ENCODE results near the gene GMDS.

Gene GMDS

DNA sequence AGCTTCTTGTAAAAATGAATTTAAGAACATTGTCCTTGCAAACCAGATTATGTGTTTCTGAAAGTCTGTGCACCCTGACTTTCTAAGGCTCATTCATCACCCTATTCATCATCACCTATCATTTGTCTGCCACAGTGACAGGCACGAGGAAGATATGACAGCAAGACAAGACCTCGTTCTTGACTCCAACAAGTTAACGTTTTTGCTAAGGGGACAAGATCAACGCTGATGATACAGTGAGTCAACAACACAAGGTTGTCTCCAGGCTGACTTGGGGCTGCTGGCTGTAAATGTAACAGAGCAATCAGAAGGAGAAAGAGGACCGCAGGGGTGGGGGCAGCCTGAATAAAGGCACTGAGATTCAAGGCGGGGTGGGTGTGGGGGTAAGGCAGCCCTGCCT, 541.5 kb downstream of the GMDS start:
- Histone ChIP-seq H3K4me3 (ENCODE audit: low read length, poor library complexity, severe bottlenecking) (no peak overlapping the region), H3K36me3 (ENCODE audit: insufficient read depth, low read length) (no peaks in the 10 kb centered on the region), H3K27me3 (ENCODE audit: insufficient read depth, low read length, poor library complexity, severe bottlenecking) (no peaks in the 10 kb centered on the region), H3K9me3 (ENCODE audit: insufficient read depth, low read depth, low read length) (no peaks in the 10 kb centered on the region), H3K4me1 (ENCODE audit: insufficient read depth, low read length, poor library complexity, severe bottlenecking) (no peaks in the 10 kb centered on the region), H3K79me2 (ENCODE audit: insufficient read depth, low read length) (no peaks in the 10 kb centered on the region), H4K20me1 (ENCODE audit: insufficient read depth, low read length, poor library complexity, severe bottlenecking) (no peaks in the 10 kb centered on the region), H3K9ac (ENCODE audit: low read depth, low read length, poor library complexity, severe bottlenecking) (no peak overlapping the region), H3K4me2 (ENCODE audit: low read depth, low read length, poor library complexity, severe bottlenecking) (no peak overlapping the region), H3F3A (ENCODE audit: low read depth) (no peaks in the 10 kb centered on the region), H2AFZ (ENCODE audit: low read length) (no peak overlapping the region), H3K9me2 (replicated peaks; ENCODE audit: low read depth, low read length) (no peaks in the 10 kb centered on the region)
- no peak for TF ChIP-seq EZH2phosphoT487 (IDR thresholded peaks at IDR 0.05; ENCODE audit: borderline replicate concordance)
- TF ChIP-seq, protein P1, sequence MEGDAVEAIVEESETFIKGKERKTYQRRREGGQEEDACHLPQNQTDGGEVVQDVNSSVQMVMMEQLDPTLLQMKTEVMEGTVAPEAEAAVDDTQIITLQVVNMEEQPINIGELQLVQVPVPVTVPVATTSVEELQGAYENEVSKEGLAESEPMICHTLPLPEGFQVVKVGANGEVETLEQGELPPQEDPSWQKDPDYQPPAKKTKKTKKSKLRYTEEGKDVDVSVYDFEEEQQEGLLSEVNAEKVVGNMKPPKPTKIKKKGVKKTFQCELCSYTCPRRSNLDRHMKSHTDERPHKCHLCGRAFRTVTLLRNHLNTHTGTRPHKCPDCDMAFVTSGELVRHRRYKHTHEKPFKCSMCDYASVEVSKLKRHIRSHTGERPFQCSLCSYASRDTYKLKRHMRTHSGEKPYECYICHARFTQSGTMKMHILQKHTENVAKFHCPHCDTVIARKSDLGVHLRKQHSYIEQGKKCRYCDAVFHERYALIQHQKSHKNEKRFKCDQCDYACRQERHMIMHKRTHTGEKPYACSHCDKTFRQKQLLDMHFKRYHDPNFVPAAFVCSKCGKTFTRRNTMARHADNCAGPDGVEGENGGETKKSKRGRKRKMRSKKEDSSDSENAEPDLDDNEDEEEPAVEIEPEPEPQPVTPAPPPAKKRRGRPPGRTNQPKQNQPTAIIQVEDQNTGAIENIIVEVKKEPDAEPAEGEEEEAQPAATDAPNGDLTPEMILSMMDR (conservative IDR thresholded peaks at IDR 0.05; ENCODE audit: low read length) = no peak

DNA sequence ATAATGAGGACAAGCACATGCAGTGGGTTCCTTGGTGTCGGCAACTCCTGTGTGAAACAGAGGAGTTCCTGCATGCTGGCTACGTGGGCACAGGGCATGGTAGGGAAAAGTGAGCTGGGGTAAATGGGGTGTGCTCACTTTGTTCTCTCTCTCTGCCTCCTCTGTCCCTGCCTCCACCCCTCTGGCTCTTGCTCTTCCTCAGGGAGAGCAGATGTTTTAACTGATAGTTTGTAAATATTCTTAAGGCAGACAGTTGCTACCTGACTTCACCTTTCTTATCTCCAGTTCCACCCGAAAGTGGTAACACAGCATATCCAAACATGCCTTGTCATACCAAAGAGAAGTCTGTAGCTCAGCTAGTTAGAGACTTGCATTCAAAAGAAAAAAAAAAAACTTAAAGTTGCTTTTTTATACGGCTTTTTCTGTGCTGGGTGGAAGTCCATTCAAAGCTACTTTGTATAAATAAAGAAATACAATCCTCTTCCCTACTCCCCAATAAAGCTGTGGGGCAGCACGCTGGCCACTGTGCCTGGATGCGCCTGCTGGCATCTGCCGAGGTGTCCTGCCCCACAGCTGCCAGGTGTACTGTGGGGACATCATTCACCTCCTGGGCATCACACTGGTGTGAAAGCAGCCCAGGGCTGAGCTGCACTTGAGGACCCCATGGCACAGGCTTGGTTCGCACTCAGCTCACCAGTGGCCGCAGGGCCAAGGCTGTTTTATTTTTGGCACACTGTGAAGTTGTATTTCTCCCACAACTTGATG, 542.1 kb downstream of the GMDS start:
- Histone ChIP-seq H3K36me3 (ENCODE audit: insufficient read depth, low read length) (no peaks in the 10 kb centered on the region), H3K79me2 (ENCODE audit: insufficient read depth, low read length) (no peaks in the 10 kb centered on the region), H2AFZ (ENCODE audit: low read length) (no peak overlapping the region), H3F3A (ENCODE audit: low read depth) (no peaks in the 10 kb centered on the region), H3K9me3 (ENCODE audit: insufficient read depth, low read depth, low read length) (no peaks in the 10 kb centered on the region), H3K9me2 (replicated peaks; ENCODE audit: low read depth, low read length) (no peaks in the 10 kb centered on the region), H3K9ac (ENCODE audit: low read depth, low read length, poor library complexity, severe bottlenecking) (no peak overlapping the region), H3K4me2 (ENCODE audit: low read depth, low read length, poor library complexity, severe bottlenecking) (no peak overlapping the region), H3K4me1 (ENCODE audit: insufficient read depth, low read length, poor library complexity, severe bottlenecking) (no peaks in the 10 kb centered on the region), H3K4me3 (ENCODE audit: low read length, poor library complexity, severe bottlenecking) (no peak overlapping the region), H3K27me3 (ENCODE audit: insufficient read depth, low read length, poor library complexity, severe bottlenecking) (no peaks in the 10 kb centered on the region), H4K20me1 (ENCODE audit: insufficient read depth, low read length, poor library complexity, severe bottlenecking) (no peaks in the 10 kb centered on the region)
- no peak for TF ChIP-seq EZH2phosphoT487 (IDR thresholded peaks at IDR 0.05; ENCODE audit: borderline replicate concordance)
- TF ChIP-seq, protein P1 (conservative IDR thresholded peaks at IDR 0.05; ENCODE audit: low read length) = no peak

DNA sequence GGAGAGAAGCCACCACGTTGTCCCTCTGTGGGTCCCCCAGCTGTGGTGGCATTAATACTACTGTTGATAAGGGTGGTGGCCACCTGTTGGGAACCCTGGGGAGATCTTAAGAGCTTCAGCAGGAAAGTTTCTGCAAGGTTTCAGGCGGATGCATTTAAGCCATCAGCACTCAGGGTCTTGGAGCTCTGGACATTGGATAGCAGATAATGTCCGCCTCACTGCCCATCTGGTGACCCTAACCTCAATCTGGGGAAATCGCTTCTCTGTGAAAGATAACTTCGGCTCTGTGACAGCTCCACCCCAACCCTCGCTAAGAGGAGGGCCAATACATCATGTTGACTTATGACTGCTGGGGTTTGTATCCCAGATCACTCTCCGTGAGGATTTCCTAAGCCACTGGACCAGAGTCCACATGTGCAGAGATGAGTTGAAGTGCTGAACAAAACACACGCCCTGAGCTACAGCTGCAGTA, 542.8 kb downstream of the GMDS start:
- no peak overlapping the region for H2AFZ ChIP-seq (ENCODE audit: low read length)
- no peak overlapping the region for H3K4me3 ChIP-seq (ENCODE audit: low read length, poor library complexity, severe bottlenecking)
- H3K79me2 ChIP-seq (ENCODE audit: insufficient read depth, low read length) = no peaks in the 10 kb centered on the region
- no peaks in the 10 kb centered on the region for H3F3A ChIP-seq (ENCODE audit: low read depth)
- no peak overlapping the region for H3K9ac ChIP-seq (ENCODE audit: low read depth, low read length, poor library complexity, severe bottlenecking)
- H3K4me1 ChIP-seq (ENCODE audit: insufficient read depth, low read length, poor library complexity, severe bottlenecking) = no peaks in the 10 kb centered on the region
- no peaks in the 10 kb centered on the region for H3K27me3 ChIP-seq (ENCODE audit: insufficient read depth, low read length, poor library complexity, severe bottlenecking)
- H3K9me3 ChIP-seq (ENCODE audit: insufficient read depth, low read depth, low read length) = no peaks in the 10 kb centered on the region
- no peaks in the 10 kb centered on the region for H3K9me2 ChIP-seq (replicated peaks; ENCODE audit: low read depth, low read length)
- H4K20me1 ChIP-seq (ENCODE audit: insufficient read depth, low read length, poor library complexity, severe bottlenecking) = no peaks in the 10 kb centered on the region
- no peaks in the 10 kb centered on the region for H3K36me3 ChIP-seq (ENCODE audit: insufficient read depth, low read length)
- no peak for TF ChIP-seq EZH2phosphoT487 (IDR thresholded peaks at IDR 0.05; ENCODE audit: borderline replicate concordance)
- H3K4me2 ChIP-seq (ENCODE audit: low read depth, low read length, poor library complexity, severe bottlenecking) = no peak overlapping the region

Data from Loucy (cell line).